COR-L47 (cell line): ENCODE data around the gene RAPGEF5.
"Not testable (repeated sequence)": the region's sequence is repeated elsewhere in the genome, so short reads cannot be mapped to it uniquely, and the experiment has no call there.

ENCODE experiments used
- DNase-seq: peaks from one replicate; lab custom pipeline; 2025; lab: John Stamatoyannopoulos, UW

RAPGEF5 gene

DNA sequence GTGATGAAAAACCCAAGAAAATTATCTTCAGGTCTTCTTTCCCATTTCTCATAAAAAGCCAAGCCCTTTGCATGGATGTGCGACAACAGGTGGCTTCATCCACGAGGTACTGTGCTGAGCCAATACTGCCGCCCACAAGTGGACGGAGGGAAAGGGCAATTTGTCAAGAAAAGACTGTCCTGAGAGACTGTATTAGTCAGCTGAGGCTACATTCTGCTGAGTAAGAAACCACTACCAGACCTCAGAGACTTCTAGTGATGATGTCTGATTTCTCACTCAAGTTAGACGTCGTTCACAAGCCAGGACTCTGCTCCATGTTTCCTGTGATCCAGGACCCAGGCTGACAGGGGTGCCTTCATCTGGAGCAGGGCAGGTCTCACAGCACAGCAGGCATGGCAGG, 239.7 kb downstream of the RAPGEF5 start:
- DNase-seq = no peak

DNA sequence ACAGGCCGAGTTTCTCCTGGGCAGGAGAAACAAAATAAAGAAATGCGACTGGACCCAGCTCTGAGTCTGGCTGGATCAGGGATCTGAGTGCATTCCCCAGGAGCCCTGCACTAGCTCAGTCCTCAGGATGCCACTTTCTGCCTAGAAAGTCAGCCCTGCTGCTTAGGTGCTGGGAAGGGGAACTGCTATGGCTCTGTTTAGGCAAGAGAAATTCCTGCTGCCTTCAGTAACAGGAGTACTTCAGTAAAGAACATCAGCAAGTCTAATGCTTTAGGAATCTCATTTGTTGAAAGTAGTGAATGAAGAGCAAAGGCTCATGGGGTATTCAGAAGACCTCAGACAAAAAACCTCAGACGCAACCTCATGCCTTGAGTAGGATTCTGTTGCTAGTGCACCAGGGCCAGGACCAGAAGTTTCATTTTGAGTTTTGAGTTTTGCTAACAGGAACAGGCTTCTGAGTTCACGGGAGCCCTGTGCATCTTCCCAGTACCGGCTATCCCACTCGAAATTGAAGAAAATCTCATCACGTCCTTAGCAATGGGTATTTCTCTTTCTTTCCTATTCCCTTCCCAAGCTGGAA, 240.4 kb downstream of the RAPGEF5 start:
- no peak for DNase-seq

DNA sequence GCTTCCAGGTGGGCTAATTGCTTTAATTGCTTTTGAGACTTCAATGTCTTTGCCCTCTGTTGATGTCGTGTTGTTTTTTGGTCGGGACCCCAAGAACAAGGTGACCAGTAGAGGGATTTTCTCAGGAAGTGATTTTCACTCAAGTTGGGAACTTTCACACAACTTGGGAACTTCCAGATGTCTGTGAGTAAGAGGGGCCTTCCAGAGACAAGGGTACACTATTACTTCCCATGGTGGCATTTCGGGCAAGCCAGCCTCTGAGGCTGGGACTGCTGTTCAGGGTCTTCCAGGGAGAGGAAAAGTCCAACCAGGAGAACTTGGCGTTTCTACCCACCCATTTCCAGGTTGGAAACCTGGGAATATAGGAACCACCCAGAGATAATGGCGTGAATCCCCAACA, 241.3 kb downstream of the RAPGEF5 start:
- DNase-seq = no peak

DNA sequence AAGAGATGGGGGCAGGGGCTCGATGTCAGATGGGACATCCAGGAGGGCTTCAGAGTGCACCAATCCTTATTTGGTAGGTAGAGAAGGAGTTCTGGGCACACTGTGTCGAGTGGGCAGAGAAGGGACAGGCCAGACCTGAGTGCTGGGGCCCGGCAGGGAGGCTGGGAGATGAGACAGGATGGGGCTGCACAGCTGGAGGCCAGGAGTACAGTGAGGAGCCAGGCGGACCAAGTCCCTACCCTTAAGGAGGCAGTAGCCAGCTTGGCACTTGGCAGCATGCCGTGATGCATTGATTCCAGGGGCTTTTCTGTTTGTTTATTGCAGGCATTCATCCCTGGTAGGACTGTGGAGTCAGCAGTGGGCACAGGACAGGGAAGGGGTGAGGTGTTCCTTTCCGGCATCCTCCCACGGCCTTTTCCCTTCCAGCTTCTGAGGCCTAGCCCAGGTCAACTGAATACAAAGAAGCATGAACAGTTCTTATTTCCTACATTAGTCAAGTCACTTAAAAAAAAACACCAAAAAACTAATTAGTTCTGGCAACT, 242.4 kb downstream of the RAPGEF5 start:
- no peak for DNase-seq

DNA sequence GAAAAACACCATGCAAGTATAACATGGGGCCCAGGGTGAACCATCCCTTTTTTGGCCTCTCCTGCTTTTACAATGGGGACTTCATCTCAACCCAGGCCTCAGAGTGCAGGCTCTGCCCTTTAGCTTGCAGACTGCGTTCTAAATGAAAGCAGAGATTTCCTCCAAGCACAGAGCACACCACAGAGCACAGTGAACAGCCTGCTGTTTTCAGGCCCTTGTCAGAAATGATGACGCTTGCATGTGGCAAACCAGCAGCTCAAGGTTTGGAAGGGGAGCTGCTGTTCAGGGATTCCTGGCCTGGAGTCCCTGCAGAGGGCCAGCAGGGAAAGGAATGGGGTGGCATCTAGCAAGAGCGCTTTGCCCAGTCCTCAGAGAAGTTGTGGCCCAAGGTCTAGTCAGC, 243.9 kb downstream of the RAPGEF5 start:
- DNase-seq = no peak

DNA sequence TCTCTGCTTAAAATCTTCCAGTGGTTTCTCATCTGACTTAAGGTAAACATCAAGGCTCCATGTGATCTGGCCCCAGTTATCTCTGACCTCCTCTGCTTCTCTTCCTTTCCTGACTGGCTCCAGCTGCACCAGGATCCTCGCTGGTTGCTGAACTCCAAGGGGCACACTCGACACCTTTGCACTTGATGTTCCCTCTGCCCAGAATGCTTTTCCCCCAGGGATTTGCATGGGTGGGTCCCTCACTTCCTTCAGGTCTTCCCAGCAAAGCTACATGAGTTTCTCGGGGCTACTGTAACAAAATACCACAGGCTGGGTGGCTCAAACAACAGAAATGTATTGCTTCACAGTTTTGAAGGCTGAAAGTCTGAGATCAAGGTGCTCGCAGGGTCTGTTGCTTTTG, 245.3 kb downstream of the RAPGEF5 start:
- DNase-seq = no peak

DNA sequence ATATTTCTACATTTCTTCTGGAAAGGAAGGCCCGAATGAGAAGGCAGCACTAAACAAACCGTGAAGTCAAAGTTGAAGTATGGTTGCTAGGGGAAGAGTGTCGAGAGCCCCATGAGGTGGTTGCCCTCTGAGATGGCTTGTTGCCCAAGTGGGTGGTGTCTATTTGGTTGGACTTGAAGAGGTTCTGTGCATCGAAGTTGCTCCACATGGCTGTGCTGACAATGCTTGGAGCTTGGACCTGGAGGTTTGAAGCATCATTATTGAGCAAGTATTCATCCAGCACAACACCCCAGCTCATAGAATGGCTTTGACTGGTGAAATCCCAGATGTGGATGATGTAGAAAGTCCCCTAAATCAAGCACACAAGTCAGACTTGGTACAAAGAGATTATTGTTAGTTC, 246.1 kb downstream of the RAPGEF5 start:
- DNase-seq = no peak

DNA sequence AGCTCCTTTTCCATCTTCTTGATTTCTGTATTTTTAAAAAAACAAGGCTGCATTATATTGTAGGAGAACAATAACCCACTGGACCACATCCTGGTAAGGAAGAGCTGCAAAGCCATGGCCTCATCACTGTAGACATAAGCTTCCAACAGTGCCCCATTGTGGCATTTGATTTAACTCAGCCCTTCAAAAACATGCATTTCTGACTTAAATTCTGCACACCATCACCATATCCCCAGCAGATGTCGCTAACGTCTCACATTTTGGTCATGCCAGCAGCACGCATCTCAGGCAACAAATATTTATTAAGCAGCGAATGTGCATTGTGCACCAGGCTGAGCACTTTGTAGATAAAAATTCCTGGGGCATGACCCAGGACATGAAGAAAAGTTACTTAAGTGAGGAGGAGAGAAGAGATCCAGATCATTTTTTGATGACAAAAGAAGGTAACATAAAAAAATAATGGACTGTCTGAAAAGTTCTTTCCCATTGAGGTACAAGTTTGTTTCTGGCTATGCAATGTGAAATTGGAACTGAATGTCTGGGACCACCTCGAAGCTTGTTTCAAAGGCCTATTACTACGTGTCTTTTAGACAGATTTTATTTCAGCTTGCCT, 246.6 kb downstream of the RAPGEF5 start:
- DNase-seq = peak; percentile 74

DNA sequence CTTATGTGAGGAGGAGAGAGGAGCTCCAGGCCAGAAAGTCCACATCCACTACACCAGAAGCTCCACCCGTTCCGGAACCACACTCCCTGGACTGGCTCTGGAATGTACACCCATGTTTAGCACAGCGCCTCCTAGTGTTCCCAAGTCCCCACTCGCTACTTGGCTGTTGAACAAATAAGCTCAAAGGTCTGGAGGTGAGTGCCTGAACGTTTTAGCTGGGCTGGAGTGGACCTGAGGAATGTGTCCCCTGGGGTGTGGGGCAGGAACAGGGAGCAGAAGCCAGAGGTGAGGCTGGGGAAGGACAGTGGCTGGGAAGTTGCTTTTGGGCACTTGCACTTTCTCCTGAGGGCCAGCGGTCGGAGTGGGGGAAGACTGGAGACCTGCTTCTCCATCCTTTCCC, 247.2 kb downstream of the RAPGEF5 start:
- DNase-seq = no peak

DNA sequence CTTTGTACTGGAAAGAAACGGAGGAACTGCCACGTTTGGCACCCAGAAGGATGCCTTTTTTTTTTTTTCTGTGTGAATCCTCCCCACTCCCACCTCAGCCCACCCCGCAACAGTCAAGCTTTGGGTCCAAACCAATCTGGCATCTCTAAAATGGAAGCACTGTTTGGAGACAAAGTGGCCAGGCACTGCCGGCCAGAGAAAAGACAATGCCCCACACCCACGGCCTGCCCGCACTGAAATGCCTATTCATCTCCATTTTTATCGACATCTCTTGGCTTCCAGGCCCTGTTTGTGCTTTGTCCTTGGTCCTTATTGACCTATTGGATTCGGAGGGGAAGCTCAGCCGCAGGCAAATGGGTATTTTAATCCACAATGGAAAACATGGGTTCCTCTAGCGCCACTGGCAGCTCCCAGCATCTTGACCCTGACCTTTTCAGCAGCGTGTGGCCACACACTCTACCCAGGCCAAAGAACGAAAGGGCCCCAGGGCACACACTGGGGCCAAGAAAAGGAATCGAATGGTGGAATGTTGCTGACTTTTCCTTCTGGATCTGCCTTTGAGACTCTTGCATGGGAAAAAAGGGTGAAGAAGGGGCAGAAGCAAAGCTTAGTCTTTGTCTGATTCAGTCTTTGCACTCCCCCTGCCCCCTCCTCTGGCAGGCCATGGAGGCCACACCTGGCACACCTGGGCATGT, 248.7 kb downstream of the RAPGEF5 start:
- DNase-seq = no peak

DNA sequence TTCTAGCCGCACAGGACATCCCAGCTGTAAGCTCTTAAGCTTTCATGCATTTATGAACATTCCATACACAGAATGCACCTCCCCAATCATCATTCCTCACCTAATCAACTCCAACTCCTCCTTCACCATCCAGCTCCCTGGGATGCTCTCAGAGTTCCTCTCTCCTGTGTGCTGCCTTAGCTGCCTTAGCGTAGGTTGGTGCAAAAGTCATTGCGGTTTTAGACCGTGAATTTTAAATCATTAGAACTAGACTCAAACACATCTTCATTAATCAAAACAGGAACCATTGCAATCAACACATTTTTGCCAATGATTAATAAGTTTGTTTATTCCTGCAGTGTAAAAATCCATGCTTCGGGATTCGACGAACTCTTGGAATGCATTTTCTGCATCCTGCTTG, 251.4 kb downstream of the RAPGEF5 start:
- DNase-seq = no peak

DNA sequence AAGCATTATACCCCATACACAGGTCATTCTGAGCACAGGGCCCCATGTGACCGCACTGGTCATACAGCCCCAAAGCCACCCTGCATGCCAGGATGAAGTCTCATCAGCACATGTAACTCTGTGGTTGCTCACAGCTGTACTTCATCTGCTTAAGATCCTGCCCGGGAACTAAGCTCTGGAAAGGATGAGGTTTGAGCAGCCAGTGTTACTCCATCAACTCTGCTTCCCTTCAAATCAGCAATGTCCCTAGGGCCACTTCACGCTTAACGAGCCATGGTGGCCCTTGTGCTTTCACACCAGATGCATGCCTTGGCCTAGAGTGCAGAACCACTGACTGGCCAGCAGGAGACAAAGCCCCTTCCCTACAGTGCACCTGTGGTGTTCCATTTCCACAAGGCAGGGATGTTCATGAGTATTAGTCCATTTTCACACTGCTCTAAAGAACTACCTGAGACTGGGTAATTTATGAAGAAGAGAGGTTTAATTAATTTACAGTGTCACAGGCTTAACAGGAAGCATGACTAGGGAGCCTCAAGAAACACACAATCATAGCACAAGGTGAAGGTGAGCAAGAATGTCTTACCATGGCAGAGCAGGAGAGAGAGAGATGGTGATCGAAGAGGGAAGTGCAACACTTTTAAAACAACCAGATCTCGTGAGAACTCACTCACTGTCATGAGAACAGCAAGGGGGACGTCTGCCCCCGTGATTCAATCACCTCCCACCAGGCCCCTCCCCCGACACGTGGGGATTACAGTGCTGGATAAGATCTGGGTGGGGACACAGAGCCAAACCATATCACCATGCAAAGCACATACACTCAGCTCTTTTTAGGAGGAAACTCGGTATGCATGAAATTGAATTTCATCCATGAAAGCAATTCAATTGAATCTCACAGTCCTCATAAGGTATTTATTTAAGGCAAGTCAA, 262.3 kb downstream of the RAPGEF5 start:
- no peak for DNase-seq

DNA sequence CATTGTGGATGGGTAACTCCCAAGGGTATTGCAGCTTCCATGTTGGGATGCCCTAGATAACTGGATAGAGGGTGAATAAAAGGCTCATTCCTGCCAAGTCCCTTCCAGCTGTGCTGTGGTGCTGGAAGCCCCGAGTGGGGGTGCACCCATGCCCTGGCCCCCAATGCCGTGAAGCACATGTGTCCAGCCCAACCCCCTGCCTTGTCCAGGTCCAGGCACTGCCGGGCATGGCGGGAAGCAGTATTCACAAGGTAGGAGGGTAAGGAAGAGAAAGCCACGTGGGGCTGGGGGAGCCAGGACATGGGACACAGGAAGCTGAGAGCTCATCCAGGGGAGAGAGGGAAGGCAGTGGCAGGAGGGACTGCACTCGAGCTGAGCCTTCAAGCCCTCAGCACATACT, 263.0 kb downstream of the RAPGEF5 start:
- no peak for DNase-seq

DNA sequence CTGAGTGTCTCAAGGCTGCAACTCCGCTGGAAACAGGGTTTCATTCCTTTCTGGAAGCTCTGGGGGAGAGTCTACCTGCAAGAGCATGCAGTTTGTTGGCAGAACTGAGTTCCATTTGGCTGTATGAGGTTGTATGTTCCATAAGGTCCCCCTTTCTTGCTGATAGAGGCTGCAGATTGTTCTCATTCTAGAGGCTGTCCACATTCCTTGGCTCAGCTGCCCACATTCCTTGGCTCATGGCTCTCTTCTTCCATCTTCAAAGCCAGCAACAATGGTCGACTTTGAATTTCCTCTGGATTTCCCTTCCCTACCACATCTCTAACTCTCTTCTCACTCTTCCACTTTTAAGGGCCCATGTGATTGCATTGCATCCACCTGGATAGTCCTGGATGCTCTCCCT, 264.0 kb downstream of the RAPGEF5 start:
- no peak for DNase-seq

DNA sequence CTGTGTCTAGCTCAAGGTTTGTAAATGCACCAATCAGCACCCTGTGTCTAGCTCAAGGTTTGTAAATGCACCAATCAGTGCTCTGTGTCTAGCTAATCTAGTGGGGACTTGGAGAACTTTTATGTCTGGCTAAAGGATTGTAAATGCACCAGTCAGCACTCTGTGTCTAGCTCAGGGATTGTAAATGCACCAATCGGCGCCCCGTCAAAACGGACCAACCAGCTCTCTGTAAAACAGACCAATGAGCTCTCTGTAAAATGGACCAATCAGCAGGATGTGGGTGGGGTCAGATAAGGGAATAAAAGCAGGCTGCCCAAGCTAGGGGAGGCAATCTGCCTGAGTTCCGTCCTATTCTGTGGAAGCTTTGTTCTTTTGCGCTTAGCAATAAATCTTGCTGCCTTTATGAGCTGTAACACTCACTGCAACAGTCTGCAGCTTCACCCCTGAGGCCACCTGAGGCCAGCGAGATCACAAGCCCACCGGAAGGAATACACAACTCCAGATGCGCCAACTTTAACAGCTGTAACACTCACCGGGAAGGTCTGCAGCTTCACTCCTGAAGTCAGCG, 265.9 kb downstream of the RAPGEF5 start:
- not testable (repeated sequence) for DNase-seq

DNA sequence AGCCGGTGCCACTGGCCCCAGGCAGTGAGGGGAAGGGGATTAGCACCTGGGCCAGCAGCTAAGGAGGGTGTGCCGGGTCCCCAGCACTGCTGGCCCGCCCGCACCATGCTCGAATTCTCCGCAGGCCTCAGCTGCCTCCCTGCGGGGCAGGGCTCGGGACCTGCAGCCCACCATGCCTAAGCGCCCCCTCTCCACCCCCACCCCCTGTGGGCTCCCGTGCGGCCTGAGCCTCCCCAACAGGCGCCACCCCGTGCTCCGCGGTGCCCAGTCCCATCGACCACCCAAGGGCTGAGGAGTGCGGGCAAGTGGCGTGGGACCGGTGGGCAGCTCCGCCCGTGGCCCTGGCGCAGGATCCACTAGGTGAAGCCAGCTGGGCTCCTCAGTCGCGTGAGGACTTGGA, 266.4 kb downstream of the RAPGEF5 start:
- DNase-seq = no peak

DNA sequence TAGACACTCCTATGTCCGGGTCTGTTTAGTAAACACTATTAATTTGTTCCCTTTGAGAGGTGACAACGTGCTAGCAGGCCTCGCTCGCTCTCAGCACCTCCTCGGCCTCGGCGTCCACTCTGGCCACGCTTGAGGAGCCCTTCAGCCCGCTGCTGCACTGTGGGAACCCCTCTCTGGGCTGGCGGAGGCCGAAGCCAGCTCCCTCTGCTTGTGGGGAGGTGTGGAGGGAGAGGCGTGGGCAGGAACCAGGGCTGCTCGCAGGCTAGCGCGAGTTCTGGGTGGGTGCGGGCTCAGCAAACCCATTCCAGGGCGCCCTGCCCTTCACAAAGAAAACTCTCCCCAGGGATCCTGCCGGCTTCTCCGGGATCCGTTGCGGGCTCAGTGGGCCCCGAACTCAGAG, 266.8 kb downstream of the RAPGEF5 start:
- DNase-seq = no peak

DNA sequence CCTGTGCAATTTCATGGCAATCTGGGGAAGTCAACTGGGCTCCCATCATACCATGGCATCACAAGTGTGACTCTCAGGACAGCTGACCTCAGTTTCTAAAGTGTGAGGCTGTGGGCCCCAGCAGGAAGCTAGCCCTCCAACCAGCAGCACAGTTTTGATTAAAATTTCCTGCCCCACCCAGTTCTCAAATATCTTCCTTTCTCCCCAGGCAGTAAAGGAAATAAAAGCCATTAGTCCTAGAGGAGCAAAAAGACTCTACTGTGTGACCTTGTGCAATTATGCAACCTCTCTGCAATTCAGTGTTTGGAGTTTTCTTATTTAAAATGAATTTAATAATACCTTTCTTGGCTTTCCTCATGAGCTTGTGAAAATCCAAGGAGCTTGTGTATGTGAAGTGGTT, 268.1 kb downstream of the RAPGEF5 start:
- no peak for DNase-seq

DNA sequence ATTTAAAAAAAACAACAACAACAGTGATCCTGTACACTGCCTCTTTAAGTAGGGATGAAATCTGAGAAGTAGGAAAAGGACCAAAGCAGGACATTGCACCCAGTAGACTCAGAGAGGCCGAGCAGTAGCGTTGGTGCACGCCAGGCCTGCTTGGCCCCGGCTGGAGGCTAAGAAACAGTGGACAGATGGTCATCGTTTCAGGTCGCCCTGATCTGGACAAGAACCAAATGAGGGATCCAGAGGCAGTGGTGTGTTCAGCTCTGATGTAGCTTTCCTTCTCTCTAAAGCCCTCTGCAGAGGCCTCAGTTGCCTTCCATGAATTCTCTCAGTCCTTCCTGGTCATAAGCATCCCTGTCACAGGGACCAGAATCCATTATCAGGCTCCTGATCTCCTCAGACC, 269.1 kb downstream of the RAPGEF5 start:
- DNase-seq = no peak

DNA sequence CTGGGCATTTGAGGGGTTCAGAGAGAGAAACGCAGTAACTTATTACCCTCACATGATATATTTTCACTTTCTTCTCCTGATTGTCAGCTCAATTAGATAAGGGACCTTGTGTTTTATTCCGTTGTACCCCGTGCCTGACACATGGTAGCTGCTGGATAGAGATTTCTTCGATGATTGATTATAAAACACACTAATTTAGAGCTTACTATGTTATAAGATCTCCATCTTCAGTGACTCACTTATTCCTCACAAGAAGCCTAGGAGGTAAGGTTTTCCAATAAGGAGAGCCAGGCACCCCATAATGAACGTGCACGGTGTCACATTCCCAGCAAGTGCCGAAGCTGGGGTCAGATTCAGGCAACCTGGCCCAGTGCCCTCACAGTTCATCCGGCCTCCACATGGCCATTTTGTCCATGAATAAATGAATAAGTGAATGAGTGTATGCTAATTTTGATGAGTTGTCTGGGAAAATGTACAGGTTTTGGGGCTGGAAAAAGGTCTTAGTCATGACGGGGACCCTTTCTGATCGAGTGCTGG, 273.2 kb downstream of the RAPGEF5 start:
- no peak for DNase-seq

DNA sequence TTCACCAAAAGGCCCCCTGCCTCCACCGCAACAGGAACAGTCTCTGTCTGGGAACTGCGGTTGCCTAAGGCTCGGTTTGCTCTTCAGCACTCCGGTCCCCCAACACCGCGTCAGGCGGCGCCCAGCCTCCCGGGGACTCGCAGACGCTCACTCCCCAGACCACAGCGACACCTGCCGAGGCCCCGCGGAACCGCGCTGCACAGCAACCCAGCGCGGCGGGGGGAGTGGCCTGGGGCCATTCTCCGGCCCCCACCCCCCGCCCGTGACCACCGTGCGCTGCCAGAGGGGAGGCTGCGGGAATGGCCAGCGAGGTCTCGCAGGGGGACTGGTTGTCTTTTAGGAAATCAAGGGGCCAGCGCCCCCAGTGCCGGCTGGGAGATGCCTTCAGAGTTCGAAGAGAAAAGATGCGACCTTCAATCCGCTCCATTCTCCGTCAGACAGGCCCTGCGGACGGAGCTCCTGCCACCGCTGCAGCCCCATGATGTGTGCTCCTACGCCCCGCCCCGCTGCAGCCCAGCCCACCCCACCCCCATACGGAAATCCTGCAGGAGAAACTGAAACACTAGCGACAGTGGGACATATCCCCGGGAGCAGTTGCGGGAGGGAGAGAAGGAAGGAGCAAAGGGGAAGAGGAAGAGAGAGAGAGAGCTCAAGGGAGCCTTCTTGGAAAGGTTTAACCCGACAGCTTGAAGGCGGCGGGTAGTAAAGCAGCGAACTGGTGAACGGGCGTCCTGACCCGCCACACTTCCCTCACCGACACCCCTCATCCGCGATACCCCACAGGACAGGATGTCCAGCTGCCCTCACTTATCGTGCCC, 273.9 kb downstream of the RAPGEF5 start:
- DNase-seq = peak; percentile 84
